Measurements from ENCODE around the gene C15orf62. TPM values are rescaled to one million over a fixed set of nuclear protein-coding genes. Genes with fewer than 3 reads are reported as not detected.
A peak's percentile ranks its signal among the peaks of the same experiment; 100 is the strongest.

C15orf62 gene
- total RNA-seq, 4 donors from 2014 or later: 0.28 to 0.55 TPM; not detected in 2

- no peaks in the 10 kb centered on the region for H3K36me3 ChIP-seq
- intact Hi-C loops (cut with DNase I; ENCODE audit: low total_unique reads): no loop called here
- no peak overlapping the region for H3K4me3 ChIP-seq
- DNase-seq: no peak
- peaks cover 0 to 7% of the 10 kb centered on the region in 2 donors for H3K4me1 ChIP-seq
- H3K9me3 ChIP-seq: no peaks in the 10 kb centered on the region
- H3K27me3 ChIP-seq: no peaks in the 10 kb centered on the region
- H3K27ac ChIP-seq: no peak overlapping the region
- no peak for TF ChIP-seq CTCF (IDR thresholded peaks at IDR 0.05)
- no peak for TF ChIP-seq POLR2A (IDR thresholded peaks at IDR 0.05)
These were observed 33.3 kb downstream of the C15orf62 start for GRCh38 chr15:40803076-40803475.

GRCh38 chr15:40803688-40804087, 33.9 kb downstream of the C15orf62 start:
- Histone ChIP-seq H3K4me3 (no peak overlapping the region), H3K9me3 (no peaks in the 10 kb centered on the region), H3K27ac (no peak overlapping the region), H3K27me3 (no peaks in the 10 kb centered on the region), H3K4me1 (peaks cover 0 to 11% of the 10 kb centered on the region in 2 donors), H3K36me3 (no peaks in the 10 kb centered on the region)
- intact Hi-C loops (cut with DNase I; ENCODE audit: low total_unique reads): no loop called here
- TF ChIP-seq POLR2A (IDR thresholded peaks at IDR 0.05): no peak
- no peak for TF ChIP-seq CTCF (IDR thresholded peaks at IDR 0.05)
- no peak for DNase-seq

DNA sequence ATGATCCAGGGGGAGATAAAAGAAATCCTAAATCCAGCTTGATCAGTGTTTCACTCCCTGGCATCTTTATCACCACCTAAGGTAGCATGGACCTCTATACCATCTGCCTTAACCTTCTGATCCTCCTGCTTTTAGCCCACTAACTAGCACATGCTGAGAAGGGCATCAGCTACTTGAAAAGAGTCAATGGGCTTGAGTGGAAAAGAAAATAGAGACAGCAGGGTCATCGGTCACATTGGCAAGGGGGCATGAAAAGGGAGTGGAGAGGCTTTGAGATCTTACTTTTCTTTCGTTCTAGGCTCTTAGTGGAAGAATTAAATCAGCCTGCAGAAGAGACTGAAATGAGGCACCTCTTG, 36.9 kb downstream of the C15orf62 start:
- intact Hi-C loops (cut with DNase I; ENCODE audit: low total_unique reads): no loop called here
- no peaks in the 10 kb centered on the region for H3K9me3 ChIP-seq
- no peaks in the 10 kb centered on the region for H3K27me3 ChIP-seq
- H3K36me3 ChIP-seq: no peaks in the 10 kb centered on the region
- TF ChIP-seq POLR2A (IDR thresholded peaks at IDR 0.05) (no peak), CTCF (IDR thresholded peaks at IDR 0.05) (no peak)
- peaks cover 0 to 11% of the 10 kb centered on the region in 2 donors for H3K4me1 ChIP-seq
- H3K27ac ChIP-seq: peak overlapping the region; percentile 93 to 94
- DNase-seq: no peak
- H3K4me3 ChIP-seq: peak overlapping the region; percentile 79 to 99

GRCh38 chr15:40807028-40807887, 37.5 kb downstream of the C15orf62 start, which contains the start of the genes DNAJC17 and ZFYVE19:
DNAJC17 (minus strand) TSS chr15:40807473; CDS start chr15:40807446, 27 bp downstream.
ZFYVE19 (plus strand) TSS chr15:40807089; CDS start chr15:40807590, 501 bp downstream.
- Histone ChIP-seq H3K36me3 (no peaks in the 10 kb centered on the region), H3K4me1 (peaks cover 0 to 11% of the 10 kb centered on the region in 2 donors), H3K27ac (peak within 1 kb of the TSS; percentile 93 to 94), H3K27me3 (no peaks in the 10 kb centered on the region), H3K9me3 (no peaks in the 10 kb centered on the region), H3K4me3 (peak within 1 kb of the TSS; percentile 79 to 99)
- DNase-seq: peak; percentile 95 to 96
- intact Hi-C loops (cut with DNase I; ENCODE audit: low total_unique reads): no loop called here
- peak; percentile 34 to 42 for TF ChIP-seq POLR2A (IDR thresholded peaks at IDR 0.05)
- TF ChIP-seq CTCF (IDR thresholded peaks at IDR 0.05): peak in 2 of 4 experiments; percentile 18 to 39

GRCh38 chr15:40807888-40808461, 38.2 kb downstream of the C15orf62 start:
- peak overlapping the region; percentile 15 to 93 for H3K27ac ChIP-seq
- TF ChIP-seq CTCF (IDR thresholded peaks at IDR 0.05) (no peak), POLR2A (IDR thresholded peaks at IDR 0.05) (no peak)
- H3K27me3 ChIP-seq: no peaks in the 10 kb centered on the region
- H3K36me3 ChIP-seq: no peaks in the 10 kb centered on the region
- no peaks in the 10 kb centered on the region for H3K9me3 ChIP-seq
- intact Hi-C loops (cut with DNase I; ENCODE audit: low total_unique reads): no loop called here
- peaks cover 0 to 11% of the 10 kb centered on the region in 2 donors for H3K4me1 ChIP-seq
- no peak for DNase-seq
- H3K4me3 ChIP-seq: peak overlapping the region; percentile 79 to 99
